ENCODE measurements around the gene C1orf74.

The C1orf74 gene

DNA sequence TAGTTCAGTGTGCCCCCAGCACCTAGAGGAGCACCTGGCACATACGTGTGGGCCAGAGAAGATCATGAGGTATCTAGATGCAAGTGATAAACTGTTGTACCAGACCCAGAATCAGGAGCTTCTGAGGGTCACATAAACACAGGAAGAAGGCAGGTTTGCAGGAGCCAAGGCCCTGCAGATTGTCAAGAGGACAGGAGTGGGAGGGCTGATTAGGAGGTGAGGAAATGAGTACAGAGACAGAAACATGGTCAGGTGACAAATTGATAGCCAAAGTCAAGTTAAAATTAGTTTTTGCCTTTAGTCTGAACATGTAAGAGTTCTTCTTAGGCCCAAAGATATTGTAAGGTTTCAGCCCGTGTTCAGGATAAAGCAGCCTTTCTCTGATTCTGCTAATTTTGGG, 42.5 kb downstream of the C1orf74 start:
- no peak for DNase-seq

DNA sequence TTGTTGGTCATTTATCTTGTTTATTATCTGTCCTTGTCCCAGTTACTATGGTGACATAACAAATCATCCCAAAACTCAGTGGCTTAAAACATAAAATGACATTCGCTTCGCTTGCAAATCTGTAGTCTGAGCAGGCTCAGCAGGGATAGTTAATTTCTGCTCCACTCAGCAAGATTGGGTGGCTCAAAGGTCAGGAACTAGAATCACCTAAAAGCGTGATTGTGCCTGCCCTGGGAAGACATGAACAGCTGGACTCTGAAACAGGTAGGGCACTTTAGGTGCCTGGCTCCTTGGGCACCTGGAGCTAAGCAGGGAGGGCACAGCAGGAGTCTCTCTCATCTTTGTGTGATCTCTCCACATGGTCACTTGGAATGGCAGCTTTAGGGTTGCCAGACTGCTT, 43.2 kb downstream of the C1orf74 start:
- no peak for DNase-seq

DNA sequence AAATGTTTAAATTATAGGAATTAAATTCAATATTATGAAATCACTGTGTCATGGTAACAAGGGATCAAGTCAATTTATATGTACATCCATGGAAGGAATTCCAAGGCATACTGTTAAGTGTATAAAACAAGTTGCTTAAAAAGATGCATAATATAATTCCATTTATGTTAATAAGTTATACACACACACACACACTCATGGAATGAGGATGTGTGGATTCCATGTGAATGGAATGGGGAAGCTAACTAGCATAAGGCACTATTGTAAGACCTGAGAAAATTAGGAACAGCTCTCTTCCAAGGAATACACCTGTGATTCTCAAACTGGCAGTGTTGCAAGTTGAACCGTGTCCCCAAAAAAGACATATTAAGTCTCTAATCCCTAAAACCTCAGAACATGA, 46.1 kb downstream of the C1orf74 start:
- no peak for DNase-seq

DNA sequence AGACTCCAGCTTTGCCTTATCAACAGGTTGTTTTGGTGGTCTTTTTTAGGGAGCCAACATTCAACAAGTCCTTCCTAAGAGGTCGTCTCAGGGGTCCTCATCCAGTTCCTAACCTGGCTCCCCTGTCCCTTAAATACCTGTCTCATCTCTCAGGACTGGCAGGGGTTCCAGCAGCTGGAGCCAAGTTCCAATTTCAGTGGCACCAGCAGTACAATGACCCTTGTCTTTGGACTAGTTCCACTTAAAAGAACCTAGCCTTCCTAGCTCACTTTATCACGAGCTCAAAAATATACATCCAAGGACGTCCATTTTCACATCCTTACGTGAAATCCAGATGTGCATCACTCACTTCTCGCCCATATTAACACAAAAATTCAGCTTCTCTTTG, 47.2 kb downstream of the C1orf74 start:
- DNase-seq = no peak

DNA sequence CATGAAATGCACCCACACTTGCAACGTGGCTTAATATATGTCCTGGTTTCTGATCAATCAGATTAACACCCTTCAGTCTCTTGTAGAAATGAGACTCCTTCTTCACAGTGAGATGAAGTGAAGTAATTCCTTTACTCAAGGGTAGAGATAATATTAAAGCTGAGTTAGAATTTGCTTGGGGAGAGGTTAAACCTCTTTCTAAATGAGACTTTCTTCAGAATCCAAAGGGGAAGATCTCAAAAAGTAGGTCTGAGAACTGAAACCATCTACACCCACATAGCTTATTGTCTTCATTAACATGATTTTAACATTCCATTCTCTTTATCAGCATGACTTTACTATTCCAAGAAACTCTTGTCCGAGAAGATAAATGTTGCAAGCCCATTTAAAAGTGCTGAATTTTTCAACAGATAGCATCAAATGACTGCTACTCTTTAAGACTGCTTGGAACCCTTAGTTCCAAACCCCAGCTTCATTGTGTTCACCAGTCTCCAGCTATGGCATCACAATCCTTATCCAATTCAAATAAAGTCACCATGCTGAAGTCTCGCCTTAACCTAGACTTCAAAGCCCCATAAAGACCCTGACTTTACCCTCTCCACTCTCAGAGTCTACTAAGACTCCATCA, 47.8 kb downstream of the C1orf74 start:
- no peak for DNase-seq

DNA sequence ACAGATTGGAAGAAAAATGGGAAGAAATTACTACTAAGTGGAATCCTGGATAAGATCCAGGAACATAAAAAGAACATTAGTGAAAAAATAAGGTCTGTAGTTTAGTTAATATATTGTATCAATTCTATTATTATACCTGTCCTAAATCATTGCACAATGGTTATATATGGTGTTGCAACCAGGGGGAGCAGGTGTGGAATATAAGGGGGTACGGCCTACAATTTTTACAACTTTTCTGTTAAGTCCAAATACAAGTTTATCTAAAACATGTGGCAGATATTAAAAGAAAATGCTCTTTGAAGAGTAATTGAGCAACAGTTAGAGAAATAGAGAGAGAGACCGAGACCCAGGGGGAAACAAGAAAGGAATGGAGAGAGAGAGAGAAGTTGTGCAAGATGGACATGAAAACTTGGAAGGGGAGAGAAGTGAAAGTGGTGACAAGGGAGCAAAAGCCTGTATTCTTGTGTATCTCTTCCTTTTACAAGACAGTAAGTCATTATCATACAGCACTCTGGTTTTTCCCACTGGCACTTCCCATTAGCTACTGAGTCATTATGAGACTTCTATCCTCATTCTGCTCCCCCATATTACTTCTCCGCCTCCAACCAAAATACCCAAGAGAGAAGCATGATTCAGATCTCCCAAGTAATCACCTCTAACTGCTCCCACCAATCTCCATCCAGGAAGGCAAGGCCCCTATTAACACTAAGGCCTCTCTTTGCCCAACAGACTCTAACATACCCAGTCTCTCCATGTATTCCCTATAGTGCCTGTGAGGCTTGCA, 50.8 kb downstream of the C1orf74 start:
- DNase-seq = no peak

DNA sequence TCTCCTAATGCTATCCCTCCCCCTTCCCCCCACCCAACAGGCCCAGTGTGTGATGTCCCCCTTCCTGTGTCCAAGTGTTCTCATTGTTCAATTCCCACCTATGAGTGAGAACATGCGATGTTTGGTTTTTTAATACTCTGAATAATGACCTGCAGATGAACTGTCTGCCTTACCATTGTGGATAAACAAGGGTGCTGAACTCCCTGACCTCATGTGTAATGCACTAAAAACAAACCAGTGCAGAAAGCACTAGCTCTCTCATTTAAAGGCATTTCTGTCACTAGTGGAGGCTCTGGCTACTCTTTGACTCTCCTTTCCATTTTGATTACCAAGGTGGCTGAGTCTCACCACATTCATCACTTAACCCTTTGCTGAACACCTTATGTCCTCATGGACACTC, 51.6 kb downstream of the C1orf74 start:
- no peak for DNase-seq

DNA sequence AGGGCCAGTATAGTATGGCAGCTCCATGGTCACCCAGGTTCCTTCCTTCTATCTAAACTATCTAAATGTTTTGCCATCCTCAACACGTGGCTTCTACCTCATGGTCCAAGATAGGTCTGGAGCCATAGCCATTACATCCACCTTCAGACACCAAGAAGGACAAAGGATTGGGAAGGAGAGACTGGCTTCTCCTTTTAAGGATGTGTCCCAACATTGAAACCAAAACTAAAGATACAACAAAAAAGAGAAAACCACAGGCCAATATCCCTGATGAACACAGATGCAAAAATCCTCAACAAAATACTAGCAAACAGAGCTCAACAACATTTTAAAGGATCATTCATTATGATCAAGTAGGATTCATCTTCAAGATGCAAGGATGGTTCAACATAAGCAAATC, 54.9 kb downstream of the C1orf74 start:
- DNase-seq = no peak

Data from DMS153 (cell line).